Ishikawa (cell line): ENCODE data around the gene CARMIL1.
A peak's percentile ranks its signal among the peaks of the same experiment; 100 is the strongest.

Experiments used
- CEBPB ChIP-seq: IDR thresholded peaks from 2 replicates; pipeline ENCODE4 v1.6.1; 2012
- CREB1 ChIP-seq: IDR thresholded peaks from 2 replicates; pipeline ENCODE4 v1.6.1; 2012; ENCODE audit warnings: low read depth
- EGR1 ChIP-seq: IDR thresholded peaks from 2 replicates; pipeline ENCODE4 v1.6.1; 2012
- EP300 ChIP-seq: IDR thresholded peaks from 2 replicates; pipeline ENCODE4 v1.6.1; 2012; ENCODE audit warnings: borderline replicate concordance
- FOXM1 ChIP-seq: IDR thresholded peaks from 2 replicates; pipeline ENCODE4 v1.6.1; 2012; ENCODE audit warnings: low read depth, borderline replicate concordance
- MAX ChIP-seq: IDR thresholded peaks from 2 replicates; pipeline ENCODE4 v1.6.1; 2012
- NFIC ChIP-seq: IDR thresholded peaks from 2 replicates; pipeline ENCODE4 v1.6.1; 2012
- RAD21 ChIP-seq: IDR thresholded peaks from 2 replicates; pipeline ENCODE4 v1.6.1; 2012; ENCODE audit warnings: low read depth
- REST ChIP-seq: IDR thresholded peaks from 2 replicates; pipeline ENCODE4 v1.6.1; 2012; ENCODE audit warnings: low read depth, mild to moderate bottlenecking
- TAF1 ChIP-seq: IDR thresholded peaks from 2 replicates; pipeline ENCODE4 v1.6.1; 2012; ENCODE audit warnings: low read depth, mild to moderate bottlenecking
- TCF12 ChIP-seq: IDR thresholded peaks from 2 replicates; pipeline ENCODE4 v1.6.1; 2012; ENCODE audit warnings: low read depth
- TEAD4 ChIP-seq: IDR thresholded peaks from 2 replicates; pipeline ENCODE4 v1.6.1; 2012
- USF1 ChIP-seq: IDR thresholded peaks from 2 replicates; pipeline ENCODE4 v1.6.1; 2012
- YY1 ChIP-seq: IDR thresholded peaks from 2 replicates; pipeline ENCODE4 v1.6.1; 2012; ENCODE audit warnings: low read depth
- ZBTB7A ChIP-seq: IDR thresholded peaks from 2 replicates; pipeline ENCODE4 v1.6.1; 2012; ENCODE audit warnings: low read depth

CARMIL1 gene

GRCh38 chr6:25447570-25447929 is 168.4 kb downstream of the CARMIL1 start:
- TF ChIP-seq EGR1 (no peak), TEAD4 (no peak), CREB1 (no peak), TAF1 (no peak), USF1 (no peak), RAD21 (no peak), MAX (no peak), FOXM1 (no peak), ZBTB7A (no peak), YY1 (no peak), EP300 (no peak), NFIC (no peak), CEBPB (no peak), TCF12 (no peak), REST (no peak)

GRCh38 chr6:25448965-25449538 is 169.9 kb downstream of the CARMIL1 start:
- TF ChIP-seq EGR1 (no peak), NFIC (no peak), CEBPB (no peak), TCF12 (no peak), RAD21 (no peak), MAX (no peak), USF1 (no peak), TAF1 (no peak), REST (no peak), CREB1 (no peak), EP300 (no peak), TEAD4 (no peak), FOXM1 (no peak), YY1 (no peak), ZBTB7A (no peak)

- TF ChIP-seq NFIC (peak; percentile 87), ZBTB7A (no peak), MAX (peak; percentile 20; the same call in 1 of the 2 replicates), YY1 (no peak), CREB1 (no peak), EP300 (no peak), USF1 (no peak), TEAD4 (peak; percentile 64), TCF12 (peak; percentile 66)
Measured at GRCh38 chr6:25449774-25450173, 170.6 kb downstream of the CARMIL1 start.

GRCh38 chr6:25450469-25451198 is 171.5 kb downstream of the CARMIL1 start:
- TF ChIP-seq EGR1: no peak
- no peak for TF ChIP-seq USF1

- TF ChIP-seq ZBTB7A: no peak
Measured at GRCh38 chr6:25452031-25452430, 172.9 kb downstream of the CARMIL1 start.
